ENCODE results near the gene HOXA10.

HOXA10 gene

DNA sequence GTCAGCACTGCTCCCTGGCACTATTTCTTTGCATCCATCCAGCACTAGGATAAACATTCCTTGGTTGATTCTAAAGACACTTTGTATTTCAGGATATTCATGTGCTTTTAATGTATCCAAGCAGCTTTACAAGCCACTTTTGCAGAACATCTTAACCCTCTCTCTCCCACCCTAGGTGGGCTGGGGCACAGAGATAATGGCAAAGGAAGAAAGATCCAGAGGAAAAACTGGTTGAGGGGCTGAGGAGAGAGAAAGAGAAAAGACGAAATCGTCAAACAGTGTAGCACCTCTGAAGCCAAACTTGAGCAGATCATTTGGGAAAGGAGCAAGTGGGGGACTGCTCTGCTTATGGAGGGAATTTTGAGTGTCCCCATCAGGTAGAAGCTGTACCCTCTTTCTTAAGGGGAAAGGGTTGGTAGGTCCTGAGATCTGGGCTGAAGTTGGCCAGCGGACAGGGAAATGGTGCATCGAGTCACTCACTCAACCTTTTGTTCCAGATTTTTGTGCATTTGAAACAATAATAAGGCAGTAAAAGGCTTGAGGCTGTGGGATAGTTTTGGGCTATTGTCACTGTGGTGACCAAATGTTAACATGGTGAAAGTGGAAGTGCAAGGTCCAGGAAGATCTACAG, 30.0 kb upstream of the HOXA10 start:
- peaks cover 73% of the 10 kb centered on the region for H3K27me3 ChIP-seq (replicated peaks; ENCODE audit: control insufficient read depth, insufficient read depth, low read length, poor library complexity, severe bottlenecking)

GRCh38 chr7:27203365-27203953, 29.3 kb upstream of the HOXA10 start:
- no peak for DNase-seq
- Histone ChIP-seq H3K36me3 (ENCODE audit: control insufficient read depth, insufficient read depth, low read length) (no peaks in the 10 kb centered on the region), H3K27me3 (replicated peaks; ENCODE audit: control insufficient read depth, insufficient read depth, low read length, poor library complexity, severe bottlenecking) (peaks cover 75% of the 10 kb centered on the region), H3K27ac (ENCODE audit: insufficient read depth, low read length, poor library complexity, severe bottlenecking) (no peak overlapping the region), H3K9me3 (ENCODE audit: control insufficient read depth, low read length) (no peaks in the 10 kb centered on the region), H3K4me3 (ENCODE audit: insufficient read depth, low read depth, low read length, poor library complexity, severe bottlenecking) (no peak overlapping the region), H3K4me1 (ENCODE audit: control insufficient read depth, insufficient read depth, low read length, poor library complexity, severe bottlenecking) (peaks cover 35% of the 10 kb centered on the region)

More for the DNA sequence above, 30.0 kb upstream of the HOXA10 start:
- H3K27ac ChIP-seq (ENCODE audit: insufficient read depth, low read length, poor library complexity, severe bottlenecking) = no peak overlapping the region
- peaks cover 30% of the 10 kb centered on the region for H3K4me1 ChIP-seq (ENCODE audit: control insufficient read depth, insufficient read depth, low read length, poor library complexity, severe bottlenecking)
- DNase-seq = no peak
- no peaks in the 10 kb centered on the region for H3K36me3 ChIP-seq (ENCODE audit: control insufficient read depth, insufficient read depth, low read length)
- H3K4me3 ChIP-seq (ENCODE audit: insufficient read depth, low read depth, low read length, poor library complexity, severe bottlenecking) = no peak overlapping the region
- H3K9me3 ChIP-seq (ENCODE audit: control insufficient read depth, low read length) = no peaks in the 10 kb centered on the region

- no peak overlapping the region for H3K4me3 ChIP-seq (ENCODE audit: insufficient read depth, low read depth, low read length, poor library complexity, severe bottlenecking)
- H3K36me3 ChIP-seq (ENCODE audit: control insufficient read depth, insufficient read depth, low read length) = no peaks in the 10 kb centered on the region
- no peaks in the 10 kb centered on the region for H3K9me3 ChIP-seq (ENCODE audit: control insufficient read depth, low read length)
- H3K27ac ChIP-seq (ENCODE audit: insufficient read depth, low read length, poor library complexity, severe bottlenecking) = no peak overlapping the region
- H3K27me3 ChIP-seq (replicated peaks; ENCODE audit: control insufficient read depth, insufficient read depth, low read length, poor library complexity, severe bottlenecking) = peaks cover 80% of the 10 kb centered on the region
- peaks cover 35% of the 10 kb centered on the region for H3K4me1 ChIP-seq (ENCODE audit: control insufficient read depth, insufficient read depth, low read length, poor library complexity, severe bottlenecking)
- DNase-seq = no peak
Observed at GRCh38 chr7:27202862-27203134, 28.7 kb upstream of the HOXA10 start.

DNA sequence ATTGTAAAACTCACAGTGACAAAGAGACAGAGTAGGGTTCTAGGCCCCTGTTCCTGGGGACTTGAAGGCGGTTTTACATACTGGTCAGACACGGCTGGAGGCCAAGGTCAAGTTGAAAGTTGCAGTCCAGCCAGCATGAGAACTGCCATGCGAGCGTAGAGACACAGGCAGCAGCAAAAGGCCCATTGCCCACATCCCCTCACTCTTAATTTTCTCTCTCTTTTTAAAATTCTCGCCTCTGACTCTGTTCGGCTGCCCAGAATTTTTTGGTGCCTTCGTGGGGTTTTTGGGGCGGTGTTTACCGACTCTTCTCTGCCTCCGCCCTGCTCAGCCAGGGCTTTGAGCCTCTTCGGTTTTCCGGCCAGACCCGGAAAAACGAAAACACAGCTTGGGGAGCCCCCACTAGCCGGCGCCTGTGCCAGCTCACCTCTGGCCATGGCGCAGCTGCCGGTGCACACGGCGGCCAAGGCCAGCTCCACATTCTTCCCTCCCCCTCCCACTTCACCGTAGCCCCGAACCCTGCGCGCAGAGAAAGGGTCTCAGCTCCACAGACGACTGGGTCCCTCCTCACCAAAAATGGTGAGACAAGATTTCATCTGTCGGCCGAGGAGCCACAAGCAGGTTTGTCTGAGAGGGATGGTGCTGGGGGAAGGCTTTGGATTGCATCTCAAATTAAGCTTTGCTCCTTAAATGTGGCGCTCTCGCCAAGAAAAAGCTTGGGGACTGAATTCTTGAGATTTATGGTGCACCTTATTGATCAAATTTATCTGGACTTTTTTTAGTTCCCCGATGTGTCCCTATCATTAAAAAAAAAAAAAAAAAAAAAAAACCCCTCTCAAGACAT, 28.1 kb upstream of the HOXA10 start:
- no peak overlapping the region for H3K4me3 ChIP-seq (ENCODE audit: insufficient read depth, low read depth, low read length, poor library complexity, severe bottlenecking)
- no peak for DNase-seq

DNA sequence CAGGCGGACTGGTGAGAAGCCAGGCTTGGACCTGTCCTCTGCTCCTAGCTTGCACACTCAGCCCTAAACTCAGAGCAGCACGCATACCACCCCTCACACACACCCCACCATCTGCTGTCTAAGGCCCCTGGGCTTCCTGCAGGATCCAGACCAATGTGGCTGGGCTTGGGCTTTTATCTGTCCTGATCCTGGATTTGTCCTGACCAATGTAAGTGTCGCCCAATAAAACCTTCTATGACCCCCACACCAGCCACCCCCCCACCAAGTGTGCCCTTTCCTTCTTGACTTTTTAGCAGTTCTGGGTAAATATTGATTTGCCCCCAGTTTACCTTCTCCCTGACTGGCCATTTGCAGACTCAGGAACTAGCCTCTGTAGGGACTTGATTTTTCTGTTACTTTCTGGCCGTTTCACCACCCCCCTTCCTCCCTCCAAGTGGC, 27.5 kb upstream of the HOXA10 start:
- H3K9me3 ChIP-seq (ENCODE audit: control insufficient read depth, low read length) = no peaks in the 10 kb centered on the region
- H3K4me3 ChIP-seq (ENCODE audit: insufficient read depth, low read depth, low read length, poor library complexity, severe bottlenecking) = no peak overlapping the region
- peaks cover 82% of the 10 kb centered on the region for H3K27me3 ChIP-seq (replicated peaks; ENCODE audit: control insufficient read depth, insufficient read depth, low read length, poor library complexity, severe bottlenecking)
- peaks cover 35% of the 10 kb centered on the region for H3K4me1 ChIP-seq (ENCODE audit: control insufficient read depth, insufficient read depth, low read length, poor library complexity, severe bottlenecking)
- no peak for DNase-seq
- no peak overlapping the region for H3K27ac ChIP-seq (ENCODE audit: insufficient read depth, low read length, poor library complexity, severe bottlenecking)
- H3K36me3 ChIP-seq (ENCODE audit: control insufficient read depth, insufficient read depth, low read length) = no peaks in the 10 kb centered on the region

More for the DNA sequence above, 28.1 kb upstream of the HOXA10 start:
- Histone ChIP-seq H3K4me1 (ENCODE audit: control insufficient read depth, insufficient read depth, low read length, poor library complexity, severe bottlenecking) (peaks cover 35% of the 10 kb centered on the region), H3K9me3 (ENCODE audit: control insufficient read depth, low read length) (no peaks in the 10 kb centered on the region), H3K36me3 (ENCODE audit: control insufficient read depth, insufficient read depth, low read length) (no peaks in the 10 kb centered on the region), H3K27ac (ENCODE audit: insufficient read depth, low read length, poor library complexity, severe bottlenecking) (no peak overlapping the region), H3K27me3 (replicated peaks; ENCODE audit: control insufficient read depth, insufficient read depth, low read length, poor library complexity, severe bottlenecking) (peaks cover 80% of the 10 kb centered on the region)

DNA sequence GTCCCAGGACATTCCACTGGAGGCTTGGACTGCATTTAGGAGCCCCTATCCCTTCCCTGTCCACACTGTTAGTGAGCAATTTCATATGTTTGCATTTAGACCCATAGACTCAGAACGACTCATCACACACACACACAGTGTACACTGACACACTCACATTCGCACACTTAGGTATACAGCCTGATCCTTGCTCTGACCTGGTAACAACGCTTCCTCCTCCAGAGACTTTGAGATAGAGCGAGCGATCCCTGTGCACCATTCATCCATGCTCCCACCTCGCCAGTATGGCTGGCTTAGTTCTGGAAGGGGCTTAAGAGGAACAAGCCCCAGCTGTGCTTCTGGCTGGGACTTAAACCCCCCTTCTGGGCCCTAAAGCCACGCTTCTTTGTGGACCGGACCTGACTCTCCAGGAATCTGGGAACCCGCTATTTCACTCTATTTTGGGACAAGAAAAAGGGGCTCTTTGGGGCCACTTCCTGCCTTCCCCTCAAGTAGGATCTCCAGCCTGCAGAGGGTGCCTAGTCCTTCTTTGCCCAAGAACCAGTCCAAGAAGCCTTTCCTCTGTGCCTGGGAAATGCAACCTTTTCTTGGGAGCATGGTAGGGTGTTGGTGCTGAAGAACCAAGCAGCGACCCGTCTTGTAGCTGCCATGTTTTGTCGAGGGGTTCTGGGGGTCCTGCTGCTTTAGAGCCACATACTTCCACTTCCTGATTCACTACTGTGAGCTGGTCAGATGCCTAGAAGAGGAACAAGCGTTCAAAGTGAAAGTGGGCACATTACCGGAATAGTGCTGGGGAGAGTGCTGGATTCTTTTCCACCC, 26.9 kb upstream of the HOXA10 start:
- no peak for DNase-seq
- Histone ChIP-seq H3K27ac (ENCODE audit: insufficient read depth, low read length, poor library complexity, severe bottlenecking) (no peak overlapping the region), H3K36me3 (ENCODE audit: control insufficient read depth, insufficient read depth, low read length) (no peaks in the 10 kb centered on the region), H3K4me3 (ENCODE audit: insufficient read depth, low read depth, low read length, poor library complexity, severe bottlenecking) (no peak overlapping the region), H3K27me3 (replicated peaks; ENCODE audit: control insufficient read depth, insufficient read depth, low read length, poor library complexity, severe bottlenecking) (peaks cover 83% of the 10 kb centered on the region), H3K4me1 (ENCODE audit: control insufficient read depth, insufficient read depth, low read length, poor library complexity, severe bottlenecking) (peaks cover 35% of the 10 kb centered on the region), H3K9me3 (ENCODE audit: control insufficient read depth, low read length) (no peaks in the 10 kb centered on the region)

GRCh38 chr7:27199849-27200760, 26.0 kb upstream of the HOXA10 start, which contains the start of gene HOXA13:
TSS of gene HOXA13 (minus strand) at chr7:27200091. CDS start at chr7:27200077, 14 bp downstream.
- H3K4me1 ChIP-seq (ENCODE audit: control insufficient read depth, insufficient read depth, low read length, poor library complexity, severe bottlenecking) = peaks cover 28% of the 10 kb centered on the region
- no peak for DNase-seq
- no peaks in the 10 kb centered on the region for H3K9me3 ChIP-seq (ENCODE audit: control insufficient read depth, low read length)
- no peak within 1 kb of the TSS for H3K27ac ChIP-seq (ENCODE audit: insufficient read depth, low read length, poor library complexity, severe bottlenecking)
- H3K27me3 ChIP-seq (replicated peaks; ENCODE audit: control insufficient read depth, insufficient read depth, low read length, poor library complexity, severe bottlenecking) = peaks cover 80% of the 10 kb centered on the region
- H3K4me3 ChIP-seq (ENCODE audit: insufficient read depth, low read depth, low read length, poor library complexity, severe bottlenecking) = peak within 1 kb of the TSS; percentile 20
- no peaks in the 10 kb centered on the region for H3K36me3 ChIP-seq (ENCODE audit: control insufficient read depth, insufficient read depth, low read length)

- DNase-seq = no peak
- Histone ChIP-seq H3K4me3 (ENCODE audit: insufficient read depth, low read depth, low read length, poor library complexity, severe bottlenecking) (peak overlapping the region; percentile 17), H3K27ac (ENCODE audit: insufficient read depth, low read length, poor library complexity, severe bottlenecking) (no peak overlapping the region), H3K4me1 (ENCODE audit: control insufficient read depth, insufficient read depth, low read length, poor library complexity, severe bottlenecking) (peaks cover 24% of the 10 kb centered on the region), H3K36me3 (ENCODE audit: control insufficient read depth, insufficient read depth, low read length) (no peaks in the 10 kb centered on the region), H3K27me3 (replicated peaks; ENCODE audit: control insufficient read depth, insufficient read depth, low read length, poor library complexity, severe bottlenecking) (peaks cover 70% of the 10 kb centered on the region), H3K9me3 (ENCODE audit: control insufficient read depth, low read length) (no peaks in the 10 kb centered on the region)
Observed at GRCh38 chr7:27198871-27199801, 25.0 kb upstream of the HOXA10 start.

Measured in effector memory CD4-positive, alpha-beta T cell (primary cell).